ENCODE results near the gene KLF13.

- TF ChIP-seq, protein P1, sequence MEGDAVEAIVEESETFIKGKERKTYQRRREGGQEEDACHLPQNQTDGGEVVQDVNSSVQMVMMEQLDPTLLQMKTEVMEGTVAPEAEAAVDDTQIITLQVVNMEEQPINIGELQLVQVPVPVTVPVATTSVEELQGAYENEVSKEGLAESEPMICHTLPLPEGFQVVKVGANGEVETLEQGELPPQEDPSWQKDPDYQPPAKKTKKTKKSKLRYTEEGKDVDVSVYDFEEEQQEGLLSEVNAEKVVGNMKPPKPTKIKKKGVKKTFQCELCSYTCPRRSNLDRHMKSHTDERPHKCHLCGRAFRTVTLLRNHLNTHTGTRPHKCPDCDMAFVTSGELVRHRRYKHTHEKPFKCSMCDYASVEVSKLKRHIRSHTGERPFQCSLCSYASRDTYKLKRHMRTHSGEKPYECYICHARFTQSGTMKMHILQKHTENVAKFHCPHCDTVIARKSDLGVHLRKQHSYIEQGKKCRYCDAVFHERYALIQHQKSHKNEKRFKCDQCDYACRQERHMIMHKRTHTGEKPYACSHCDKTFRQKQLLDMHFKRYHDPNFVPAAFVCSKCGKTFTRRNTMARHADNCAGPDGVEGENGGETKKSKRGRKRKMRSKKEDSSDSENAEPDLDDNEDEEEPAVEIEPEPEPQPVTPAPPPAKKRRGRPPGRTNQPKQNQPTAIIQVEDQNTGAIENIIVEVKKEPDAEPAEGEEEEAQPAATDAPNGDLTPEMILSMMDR (IDR thresholded peaks at IDR 0.05) = no peak
- TF ChIP-seq, protein P2, sequence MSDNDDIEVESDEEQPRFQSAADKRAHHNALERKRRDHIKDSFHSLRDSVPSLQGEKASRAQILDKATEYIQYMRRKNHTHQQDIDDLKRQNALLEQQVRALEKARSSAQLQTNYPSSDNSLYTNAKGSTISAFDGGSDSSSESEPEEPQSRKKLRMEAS (IDR thresholded peaks at IDR 0.05) = no peak
Measured at GRCh38 chr15:31371520-31372240, 45.0 kb downstream of the KLF13 start.

All from A549 (cell line).